GM21360 (cell line): Measurements from ENCODE around the gene CDT1.

Experiments used
- ATAC-seq: cut with Tn5 transposase; IDR thresholded peaks from one replicate; pipeline ENCODE4 v1.9.1; 2021; ENCODE audit warnings: mild to moderate bottlenecking, moderate library complexity; ENCODE audit not compliant: unreplicated experiment

Gene CDT1

GRCh38 chr16:88854306-88855111 lies 50.9 kb downstream of the CDT1 start:
- ATAC-seq, result no peak

GRCh38 chr16:88855176-88855575 lies 51.6 kb downstream of the CDT1 start:
- ATAC-seq, result no peak

- no peak for ATAC-seq
Measured at GRCh38 chr16:88855736-88856121, 52.1 kb downstream of the CDT1 start.

- no peak for ATAC-seq
Measured at GRCh38 chr16:88856122-88856827, 52.7 kb downstream of the CDT1 start.

GRCh38 chr16:88856828-88857727 lies 53.5 kb downstream of the CDT1 start, which contains the start of the genes GALNS and TRAPPC2L:
TSS of gene GALNS (minus strand) at chr16:88856947. CDS start at chr16:88856877, 70 bp downstream.
TSS of gene TRAPPC2L (plus strand) at chr16:88857127. CDS start at chr16:88857151, 24 bp downstream.
- peak; percentile 71 for ATAC-seq

- peak; percentile 35 for ATAC-seq
Measured at GRCh38 chr16:88857728-88858339, 54.2 kb downstream of the CDT1 start.
